ENCODE measurements around the gene KISS1R.
A peak's percentile ranks its signal among the peaks of the same experiment; 100 is the strongest.
"Not testable (repeated sequence)": the region's sequence is repeated elsewhere in the genome, so short reads cannot be mapped to it uniquely, and the experiment has no call there.

The KISS1R gene

GRCh38 chr19:955803-956765 lies 39.0 kb downstream of the KISS1R start:
- Histone ChIP-seq H4K91ac (ENCODE audit: low read depth, low read length, poor library complexity) (peak overlapping the region; percentile 99), H2BK120ac (ENCODE audit: low read depth, low read length) (peak overlapping the region; percentile 99), H3K4ac (ENCODE audit: low read length) (peak overlapping the region; percentile 43), H3K14ac (ENCODE audit: low read length) (peak overlapping the region; percentile 92), H3K79me1 (ENCODE audit: low read depth, low read length) (peaks cover 36% of the 10 kb centered on the region), H2AK5ac (ENCODE audit: low read depth, low read length) (peak overlapping the region; percentile 95), H2BK15ac (ENCODE audit: low read length) (peak overlapping the region; percentile 58), H3K18ac (ENCODE audit: low read length) (peak overlapping the region; percentile 98), H3K36me3 (replicated peaks in 1 of 2; ENCODE audit: control insufficient read depth in 2 of 2, insufficient read depth in 2 of 2, low read length in 2 of 2) (peaks cover 14 to 27% of the 10 kb centered on the region in 2 donors), H3K27ac (replicated peaks; ENCODE audit: low read length) (peak overlapping the region; percentile 96), H3K27me3 (ENCODE audit: control insufficient read depth in 3 of 3, insufficient read depth in 3 of 3, low read depth in 1 of 3, low read length in 3 of 3) (no peaks in the 10 kb centered on the region), H2AFZ (ENCODE audit: low read length) (no peak overlapping the region), H3K9me3 (replicated peaks in 1 of 2; ENCODE audit: control insufficient read depth in 2 of 2, insufficient read depth in 1 of 2, low read depth in 1 of 2, low read length in 2 of 2) (no peaks in the 10 kb centered on the region), H3K4me3 (ENCODE audit: low read length in 2 of 2) (no peak overlapping the region), H3K4me1 (ENCODE audit: control insufficient read depth in 2 of 2, insufficient read depth in 1 of 2, low read depth in 1 of 2, low read length in 2 of 2) (peaks cover 35 to 49% of the 10 kb centered on the region in 2 donors), H4K8ac (ENCODE audit: low read depth, low read length) (peak overlapping the region; percentile 65), H3K4me2 (ENCODE audit: insufficient read depth, low read length, poor library complexity, severe bottlenecking) (peak overlapping the region; percentile 45), H2BK12ac (ENCODE audit: low read length) (peak overlapping the region; percentile 91), H2BK5ac (ENCODE audit: low read length) (peak overlapping the region; percentile 96), H3K23ac (ENCODE audit: low read depth, low read length, poor library complexity) (peak overlapping the region; percentile 16), H3K9ac (ENCODE audit: low read depth, low read length, poor library complexity) (peak overlapping the region; percentile 24)
- DNase-seq (ENCODE audit: low spot score): peak; percentile 90
- WGBS, 2 donors (ENCODE audit: extremely low coverage in 2 of 2, insufficient read length in 2 of 2, insufficient replicate concordance in 1 of 2): no CpG with 5 or more reads among the region's 55 CpGs

DNA sequence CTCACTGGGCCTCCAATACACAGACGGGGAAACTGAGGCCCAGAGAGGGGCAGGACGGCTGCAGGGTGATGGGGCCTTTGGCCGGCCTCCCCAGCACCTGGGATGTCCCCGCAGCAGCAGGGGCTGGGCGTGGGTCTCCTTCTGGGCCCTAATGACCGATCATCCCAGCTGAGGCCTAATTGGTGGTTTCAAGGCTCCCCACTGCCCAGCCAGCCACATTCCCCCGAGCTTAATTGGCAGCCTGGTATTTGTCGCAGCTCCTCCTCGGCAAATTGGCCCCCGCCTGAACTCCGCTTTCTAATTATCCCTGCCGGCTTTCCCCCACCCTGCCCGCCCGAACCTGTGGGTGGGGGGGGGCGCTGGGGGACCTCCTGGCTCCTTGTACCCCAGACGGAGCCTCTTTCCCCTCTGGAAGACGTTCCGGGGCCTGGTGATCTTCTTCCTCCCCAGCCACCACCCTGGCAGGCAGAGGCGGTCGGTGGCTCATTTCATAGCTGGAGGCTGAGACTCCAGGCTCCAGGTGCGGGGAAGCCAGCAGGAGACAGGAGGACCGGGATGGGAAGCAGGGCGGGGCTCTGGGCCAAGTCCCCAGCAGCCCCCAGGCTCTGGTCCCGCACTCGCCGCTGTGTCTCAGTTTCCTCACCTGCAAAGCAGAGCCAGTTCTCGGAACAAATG lies 39.8 kb downstream of the KISS1R start:
- DNase-seq (ENCODE audit: low spot score): peak; percentile 94
- peak overlapping the region; percentile 66 for H3K4ac ChIP-seq (ENCODE audit: low read length)
- H3K4me2 ChIP-seq (ENCODE audit: insufficient read depth, low read length, poor library complexity, severe bottlenecking): peak overlapping the region; percentile 45
- H3K9me3 ChIP-seq (replicated peaks in 1 of 2; ENCODE audit: control insufficient read depth in 2 of 2, insufficient read depth in 1 of 2, low read depth in 1 of 2, low read length in 2 of 2): no peaks in the 10 kb centered on the region
- no peak overlapping the region for H2AFZ ChIP-seq (ENCODE audit: low read length)
- peak overlapping the region; percentile 65 for H4K8ac ChIP-seq (ENCODE audit: low read depth, low read length)
- H4K91ac ChIP-seq (ENCODE audit: low read depth, low read length, poor library complexity): peak overlapping the region; percentile 85
- peak overlapping the region; percentile 97 for H2BK12ac ChIP-seq (ENCODE audit: low read length)
- no peak overlapping the region for H2BK120ac ChIP-seq (ENCODE audit: low read depth, low read length)
- peak overlapping the region; percentile 94 for H3K14ac ChIP-seq (ENCODE audit: low read length)
- peak overlapping the region; percentile 96 for H3K27ac ChIP-seq (replicated peaks; ENCODE audit: low read length)
- H3K36me3 ChIP-seq (replicated peaks in 1 of 2; ENCODE audit: control insufficient read depth in 2 of 2, insufficient read depth in 2 of 2, low read length in 2 of 2): peaks cover 18 to 33% of the 10 kb centered on the region in 2 donors
- H2AK5ac ChIP-seq (ENCODE audit: low read depth, low read length): peak overlapping the region; percentile 95
- H2BK15ac ChIP-seq (ENCODE audit: low read length): peak overlapping the region; percentile 58
- H3K79me1 ChIP-seq (ENCODE audit: low read depth, low read length): peaks cover 39% of the 10 kb centered on the region
- H3K4me3 ChIP-seq (ENCODE audit: low read length in 2 of 2): no peak overlapping the region
- no CpG with 5 or more reads among the region's 27 CpGs for WGBS, 2 donors (ENCODE audit: extremely low coverage in 2 of 2, insufficient read length in 2 of 2, insufficient replicate concordance in 1 of 2)
- peak overlapping the region; percentile 98 for H3K18ac ChIP-seq (ENCODE audit: low read length)
- H3K23ac ChIP-seq (ENCODE audit: low read depth, low read length, poor library complexity): no peak overlapping the region
- H2BK5ac ChIP-seq (ENCODE audit: low read length): peak overlapping the region; percentile 96
- H3K9ac ChIP-seq (ENCODE audit: low read depth, low read length, poor library complexity): peak overlapping the region; percentile 74
- H3K27me3 ChIP-seq (ENCODE audit: control insufficient read depth in 3 of 3, insufficient read depth in 3 of 3, low read depth in 1 of 3, low read length in 3 of 3): no peaks in the 10 kb centered on the region
- H3K4me1 ChIP-seq (ENCODE audit: control insufficient read depth in 2 of 2, insufficient read depth in 1 of 2, low read depth in 1 of 2, low read length in 2 of 2): peaks cover 35 to 49% of the 10 kb centered on the region in 2 donors

GRCh38 chr19:957578-957977 lies 40.4 kb downstream of the KISS1R start:
- not testable (repeated sequence) for H3K23ac ChIP-seq (ENCODE audit: low read depth, low read length, poor library complexity); H3K9ac ChIP-seq (ENCODE audit: low read depth, low read length, poor library complexity); H3K4me3 ChIP-seq (ENCODE audit: low read length in 2 of 2); H2BK12ac ChIP-seq (ENCODE audit: low read length); H4K91ac ChIP-seq (ENCODE audit: low read depth, low read length, poor library complexity); H3K9me3 ChIP-seq (replicated peaks in 1 of 2; ENCODE audit: control insufficient read depth in 2 of 2, insufficient read depth in 1 of 2, low read depth in 1 of 2, low read length in 2 of 2); H3K14ac ChIP-seq (ENCODE audit: low read length); H4K8ac ChIP-seq (ENCODE audit: low read depth, low read length); H3K4ac ChIP-seq (ENCODE audit: low read length); H2BK120ac ChIP-seq (ENCODE audit: low read depth, low read length); H2AFZ ChIP-seq (ENCODE audit: low read length); H3K27me3 ChIP-seq (ENCODE audit: control insufficient read depth in 3 of 3, insufficient read depth in 3 of 3, low read depth in 1 of 3, low read length in 3 of 3); H2BK15ac ChIP-seq (ENCODE audit: low read length); DNase-seq (ENCODE audit: low spot score)
- H2BK5ac ChIP-seq (ENCODE audit: low read length): peak overlapping the region; percentile 96
- H3K4me1 ChIP-seq (ENCODE audit: control insufficient read depth in 2 of 2, insufficient read depth in 1 of 2, low read depth in 1 of 2, low read length in 2 of 2): peaks cover 34 to 47% of the 10 kb centered on the region in 2 donors
- H3K36me3 ChIP-seq (replicated peaks in 1 of 2; ENCODE audit: control insufficient read depth in 2 of 2, insufficient read depth in 2 of 2, low read length in 2 of 2): peaks cover 18 to 38% of the 10 kb centered on the region in 2 donors
- H3K27ac ChIP-seq (replicated peaks; ENCODE audit: low read length): peak overlapping the region; percentile 96
- no CpG with 5 or more reads among the region's 9 CpGs for WGBS, 2 donors (ENCODE audit: extremely low coverage in 2 of 2, insufficient read length in 2 of 2, insufficient replicate concordance in 1 of 2)
- peak overlapping the region; percentile 36 for H3K4me2 ChIP-seq (ENCODE audit: insufficient read depth, low read length, poor library complexity, severe bottlenecking)
- peak overlapping the region; percentile 61 for H2AK5ac ChIP-seq (ENCODE audit: low read depth, low read length)
- peaks cover 39% of the 10 kb centered on the region for H3K79me1 ChIP-seq (ENCODE audit: low read depth, low read length)
- H3K18ac ChIP-seq (ENCODE audit: low read length): peak overlapping the region; percentile 20

Measured in neuronal stem cell (in vitro differentiated cells).